Panc1 (cell line): ENCODE data around the gene ZFAND3. TPM values are rescaled to one million over a fixed set of nuclear protein-coding genes. Genes with fewer than 3 reads are reported as not detected.

Source experiments
- ATAC-seq: fragments of 200-7000 bp; cut with Tn5 transposase; 2 replicates; pipeline ENCODE4 v1.9.1; 2020; ENCODE audit warnings: mild to moderate bottlenecking, moderate library complexity
- BruUV-seq: library from RNA; stranded (reverse); fragments of 400-500 nt; replicated peaks from 2 replicates; lab custom pipeline; 2021; lab: Mats Ljungman, UMichigan
- CTCF ChIA-PET: fragments of 300-600 bp; sonication (Branson Sonifier 250); formaldehyde crosslinking; loops from one replicate; lab custom pipeline; 2022; ENCODE audit warnings: antibody characterized with exemption; lab: Charles Lee
- POLR2A ChIA-PET: fragments of 300-600 bp; sonication (Branson Sonifier 250); formaldehyde crosslinking; loops from one replicate; lab custom pipeline; 2022; ENCODE audit warnings: antibody characterized with exemption; lab: Charles Lee
- DNase-seq: peaks from one replicate; pipeline ENCODE4 v3.0.0-alpha.2; 2010; ENCODE audit warnings: low read depth, low spot score
- H3K27ac ChIP-seq: 2 replicates; pipeline ENCODE4 v1.5.1; 2011; ENCODE audit warnings: mild to moderate bottlenecking, low read length, inconsistent platforms
- H3K27me3 ChIP-seq: fragments of 200-500 bp; sonication (Bioruptor generic); 2 replicates; pipeline ENCODE4 v1.6.0; 2014; ENCODE audit warnings: low read length, inconsistent platforms; ENCODE audit not compliant: control insufficient read depth, insufficient read depth
- H3K36me3 ChIP-seq: fragments of 200-500 bp; sonication (Bioruptor generic); 2 replicates; pipeline ENCODE4 v1.5.1; 2014; ENCODE audit warnings: inconsistent platforms, mild to moderate bottlenecking, low read length, moderate library complexity; ENCODE audit not compliant: control insufficient read depth, insufficient read depth
- H3K4me1 ChIP-seq: 2 replicates; pipeline ENCODE4 v1.5.1; 2011; ENCODE audit warnings: inconsistent platforms, mild to moderate bottlenecking, low read length, moderate library complexity; ENCODE audit not compliant: control insufficient read depth, insufficient read depth
- H3K4me3 ChIP-seq, 2 experiments: 2 replicates each; pipeline ENCODE4 v1.5.1; 2011 to 2012; ENCODE audit warnings: low read depth in 2 of 2, low read length in 2 of 2, mild to moderate bottlenecking in 2 of 2, inconsistent platforms in 1 of 2, moderate library complexity in 1 of 2
- H3K9me3 ChIP-seq: fragments of 200-500 bp; sonication (Bioruptor generic); 2 replicates; pipeline ENCODE4 v1.5.1; 2014; ENCODE audit warnings: low read depth, mild to moderate bottlenecking, inconsistent platforms, low read length, moderate library complexity; ENCODE audit not compliant: control insufficient read depth, insufficient read depth
- CTCF ChIP-seq: fragments of 450-650 bp; IDR thresholded peaks from 2 replicates; pipeline ENCODE4 v1.5.1; 2017; ENCODE audit warnings: mild to moderate bottlenecking
- POLR2AphosphoS5 ChIP-seq: IDR thresholded peaks from 2 replicates; pipeline ENCODE4 v1.6.1; 2012; ENCODE audit warnings: mild to moderate bottlenecking, low read depth, low read length, moderate library complexity
- REST ChIP-seq, 2 experiments: IDR thresholded peaks; 2 replicates each; pipeline ENCODE4 v1.6.1; 2011 to 2012; ENCODE audit warnings: low read depth in 2 of 2, control low read depth in 1 of 2, low read length in 1 of 2, mild to moderate bottlenecking in 1 of 2, moderate library complexity in 1 of 2; ENCODE audit not compliant: insufficient read depth in 1 of 2
- SIN3A ChIP-seq: IDR thresholded peaks from 2 replicates; pipeline ENCODE4 v1.6.1; 2012; ENCODE audit warnings: low read depth, mild to moderate bottlenecking, low read length, moderate library complexity, borderline replicate concordance; ENCODE audit not compliant: insufficient read depth
- TCF7L2 ChIP-seq: IDR thresholded peaks from 2 replicates; pipeline ENCODE4 v1.6.1; 2011; ENCODE audit warnings: mild to moderate bottlenecking, low read depth, low read length, inconsistent platforms
- in situ Hi-C: cut with HindIII; loops from 2 replicates; pipeline ENCODE4 v1.10.0; 2016; ENCODE audit warnings: low sequenced_read_pairs, low pct_unique_long_range_greater_than_20kb
- intact Hi-C: fragments of 100-400 bp; cut with micrococcal nuclease; formaldehyde crosslinking; loops from one replicate; pipeline ENCODE4 v1.10.0; 2022; ENCODE audit not compliant: unreplicated experiment
- total RNA-seq: library from RNA; stranded (reverse); gene quantifications from one replicate; pipeline ENCODE4 v1.2.1, GENCODE V29; 2021; ENCODE audit not compliant: unreplicated experiment

ZFAND3 gene
- total RNA-seq, 1 experiment from 2014 or later: 95.9 TPM

GRCh38 chr6:38131527-38131965 is 312.0 kb downstream of the ZFAND3 start:
- intact Hi-C loops (no loop called here), in situ Hi-C loops (no loop called here)
- no peaks in the 10 kb centered on the region for H3K27me3 ChIP-seq
- ChIA-PET POLR2A (no interaction called here), CTCF (no interaction called here)
- no peak overlapping the region for H3K4me3 ChIP-seq
- ATAC-seq (0 out of 2 replicates have a peak, but pooled peaks have one; percentile 48), DNase-seq (no peak)
- H3K27ac ChIP-seq: no peak overlapping the region
- BruUV-seq: no TSS peak
- H3K36me3 ChIP-seq: no peaks in the 10 kb centered on the region
- H3K4me1 ChIP-seq: no peaks in the 10 kb centered on the region
- no peak for TF ChIP-seq REST (IDR thresholded peaks at IDR 0.05; ENCODE audit: insufficient read depth in 1 of 2, low read depth in 2 of 2, low read length in 1 of 2)
- TF ChIP-seq CTCF: no peak
- no peak for TF ChIP-seq POLR2AphosphoS5
- TF ChIP-seq TCF7L2: no peak
- TF ChIP-seq SIN3A: no peak
- no peaks in the 10 kb centered on the region for H3K9me3 ChIP-seq

GRCh38 chr6:38133932-38134703 is 314.6 kb downstream of the ZFAND3 start:
- no TSS peak for BruUV-seq
- POLR2A ChIA-PET: interaction anchor here (0.6 kb wide), 1 partner anchor 15 kb away, joined by 5 read pairs; no protein-coding TSS in a partner anchor
- DNase-seq (no peak), ATAC-seq (no peak)
- Histone ChIP-seq H3K36me3 (no peaks in the 10 kb centered on the region), H3K9me3 (no peaks in the 10 kb centered on the region), H3K4me3 (no peak overlapping the region), H3K4me1 (no peaks in the 10 kb centered on the region), H3K27ac (no peak overlapping the region), H3K27me3 (no peaks in the 10 kb centered on the region)
- intact Hi-C loops (no loop called here), in situ Hi-C loops (no loop called here)
- TF ChIP-seq TCF7L2 (no peak), POLR2AphosphoS5 (no peak), CTCF (no peak), SIN3A (no peak), REST (IDR thresholded peaks at IDR 0.05; ENCODE audit: insufficient read depth in 1 of 2, low read depth in 2 of 2, low read length in 1 of 2) (no peak)
- CTCF ChIA-PET: no interaction called here
